ENCODE results near the gene RNASE4.

DNA sequence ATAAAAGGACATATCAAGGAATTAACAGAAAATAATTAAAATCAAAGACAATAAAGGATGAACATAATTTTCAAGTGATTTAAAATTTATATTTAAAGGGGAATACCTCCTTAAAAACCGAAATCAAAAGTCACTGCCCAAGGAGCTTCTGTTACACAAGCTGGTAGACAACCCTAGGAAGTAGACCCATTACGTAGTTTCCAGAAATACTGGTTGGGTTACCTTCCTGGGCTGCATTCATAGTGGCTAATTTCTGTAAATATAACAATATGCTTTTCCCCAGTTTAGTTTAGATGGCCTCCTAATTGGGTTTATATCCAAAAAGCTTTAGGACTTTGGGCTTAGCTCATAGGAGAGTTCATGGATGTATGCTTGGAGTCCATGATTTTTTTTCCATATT, 59.2 kb downstream of the RNASE4 start:
- TF ChIP-seq POLR2AphosphoS5 (IDR thresholded peaks at IDR 0.05) = no peak
- no peak for TF ChIP-seq EP300 (IDR thresholded peaks at IDR 0.05)
- TF ChIP-seq POLR2A (IDR thresholded peaks at IDR 0.05) = no peak
- TF ChIP-seq, protein P1, sequence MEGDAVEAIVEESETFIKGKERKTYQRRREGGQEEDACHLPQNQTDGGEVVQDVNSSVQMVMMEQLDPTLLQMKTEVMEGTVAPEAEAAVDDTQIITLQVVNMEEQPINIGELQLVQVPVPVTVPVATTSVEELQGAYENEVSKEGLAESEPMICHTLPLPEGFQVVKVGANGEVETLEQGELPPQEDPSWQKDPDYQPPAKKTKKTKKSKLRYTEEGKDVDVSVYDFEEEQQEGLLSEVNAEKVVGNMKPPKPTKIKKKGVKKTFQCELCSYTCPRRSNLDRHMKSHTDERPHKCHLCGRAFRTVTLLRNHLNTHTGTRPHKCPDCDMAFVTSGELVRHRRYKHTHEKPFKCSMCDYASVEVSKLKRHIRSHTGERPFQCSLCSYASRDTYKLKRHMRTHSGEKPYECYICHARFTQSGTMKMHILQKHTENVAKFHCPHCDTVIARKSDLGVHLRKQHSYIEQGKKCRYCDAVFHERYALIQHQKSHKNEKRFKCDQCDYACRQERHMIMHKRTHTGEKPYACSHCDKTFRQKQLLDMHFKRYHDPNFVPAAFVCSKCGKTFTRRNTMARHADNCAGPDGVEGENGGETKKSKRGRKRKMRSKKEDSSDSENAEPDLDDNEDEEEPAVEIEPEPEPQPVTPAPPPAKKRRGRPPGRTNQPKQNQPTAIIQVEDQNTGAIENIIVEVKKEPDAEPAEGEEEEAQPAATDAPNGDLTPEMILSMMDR (IDR thresholded peaks at IDR 0.05) = no peak

Data from upper lobe of left lung (tissue), 4 donors.